HL-60/S4 treated with phorbol 12-myristate 13-acetate at 8.2 ng/mL for 4 days and 3 days (cell line): ENCODE measurements around the gene RPAP2.
"Not testable (repeated sequence)": the region's sequence is repeated elsewhere in the genome, so short reads cannot be mapped to it uniquely, and the experiment has no call there.

Experiments
- in situ Hi-C: fragments of 300-500 bp; cut with MboI; formaldehyde crosslinking; loops from 2 replicates; pipeline ENCODE4 v1.15.0; 2022; ENCODE audit warnings: low sequenced_read_pairs

The RPAP2 gene

DNA sequence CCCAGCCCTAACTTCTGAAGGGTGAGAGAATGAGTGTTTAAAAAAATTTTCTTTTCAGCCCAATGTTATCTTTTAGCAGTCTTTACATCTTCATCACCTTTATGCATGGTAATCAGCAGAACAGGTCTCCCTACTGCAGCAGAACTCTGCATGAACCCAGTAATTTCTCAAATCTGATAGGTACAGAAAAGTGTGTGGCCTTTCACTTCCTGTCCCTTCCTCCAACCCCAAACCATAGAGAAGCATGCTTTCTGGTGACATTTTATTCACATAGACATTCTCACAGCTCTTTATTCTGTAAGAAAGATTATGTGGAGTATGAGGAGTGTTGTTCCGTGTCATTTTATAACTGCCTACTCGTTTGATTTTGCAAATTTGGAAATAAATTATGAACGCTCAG lies 68.6 kb downstream of the RPAP2 start:
- in situ Hi-C loops, result no loop called here

DNA sequence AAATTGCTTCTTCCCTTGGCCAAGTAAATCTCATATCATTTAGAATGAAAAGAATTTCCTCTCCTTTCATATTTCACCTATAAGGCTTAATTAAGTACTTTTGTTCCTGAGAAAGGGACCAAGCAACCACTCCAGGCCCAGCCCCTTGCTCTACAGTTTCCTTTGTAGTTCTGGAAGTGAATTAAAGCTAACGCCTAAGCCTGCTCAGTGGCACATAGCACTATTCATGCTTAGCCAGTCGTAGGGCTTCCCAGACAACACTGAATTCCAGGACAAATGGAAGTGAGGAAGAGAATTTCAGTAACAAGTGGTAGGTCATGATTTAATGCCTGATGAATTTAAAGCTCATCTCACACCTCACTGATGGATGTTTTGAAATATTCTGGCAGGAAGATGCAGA lies 73.3 kb downstream of the RPAP2 start:
- in situ Hi-C loops, result no loop called here

DNA sequence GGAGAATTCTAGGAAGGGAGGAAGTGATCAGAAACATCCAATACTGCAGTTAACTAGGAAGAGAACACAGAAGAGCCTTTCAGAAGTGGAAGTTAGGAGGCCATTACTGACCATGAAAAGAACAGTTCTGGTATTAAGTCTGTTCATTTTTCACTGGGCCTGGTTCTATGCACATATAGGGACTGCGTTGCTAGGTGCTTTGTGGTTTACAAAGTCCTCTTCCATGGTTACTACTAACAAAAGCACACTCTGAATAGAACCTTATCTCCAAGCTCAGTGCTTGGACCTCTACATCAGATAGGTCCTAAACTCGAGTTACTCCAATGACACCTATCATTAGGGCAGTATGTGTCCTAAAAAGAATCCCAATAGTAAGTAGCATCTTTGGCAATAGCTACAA lies 75.4 kb downstream of the RPAP2 start:
- in situ Hi-C loops, result no loop called here

DNA sequence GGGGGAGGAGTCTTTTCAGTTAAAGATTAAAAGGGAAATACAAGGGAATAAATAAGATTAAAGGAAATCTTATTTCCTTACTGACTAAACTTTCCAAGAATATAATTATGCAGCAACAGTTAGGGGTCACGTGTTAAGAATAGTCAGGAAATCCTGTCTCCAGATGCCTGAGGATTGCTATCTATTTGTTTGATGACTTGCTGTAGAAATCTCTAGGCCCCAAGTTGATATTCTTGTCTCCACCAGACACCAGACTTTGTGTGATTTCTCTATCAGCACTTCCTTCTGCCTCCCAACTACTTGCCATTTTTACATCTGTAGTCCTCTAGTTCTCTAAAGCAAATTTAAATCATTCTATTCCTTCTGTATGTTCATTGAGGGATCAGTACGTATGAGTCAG lies 77.5 kb downstream of the RPAP2 start:
- in situ Hi-C loops, result no loop called here

DNA sequence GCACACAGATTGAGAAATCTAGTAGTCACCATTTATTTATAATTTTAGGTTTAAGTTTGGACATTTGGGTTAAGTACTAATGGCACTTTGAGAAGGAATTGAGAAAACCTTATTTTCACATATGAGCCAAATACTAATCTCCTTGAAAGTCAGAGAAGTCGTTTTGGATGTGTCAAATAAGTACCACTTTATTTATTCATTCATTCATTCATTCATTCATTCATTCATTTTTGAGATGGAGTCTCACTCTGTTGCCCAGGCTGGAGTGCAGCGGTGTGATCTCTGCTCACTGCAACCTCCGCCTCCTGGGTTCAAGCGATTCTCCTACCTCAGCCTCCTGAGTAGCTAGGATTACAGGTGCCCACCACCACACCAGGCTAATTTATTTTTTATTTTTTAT lies 79.1 kb downstream of the RPAP2 start:
- in situ Hi-C loops, result not testable (repeated sequence)

DNA sequence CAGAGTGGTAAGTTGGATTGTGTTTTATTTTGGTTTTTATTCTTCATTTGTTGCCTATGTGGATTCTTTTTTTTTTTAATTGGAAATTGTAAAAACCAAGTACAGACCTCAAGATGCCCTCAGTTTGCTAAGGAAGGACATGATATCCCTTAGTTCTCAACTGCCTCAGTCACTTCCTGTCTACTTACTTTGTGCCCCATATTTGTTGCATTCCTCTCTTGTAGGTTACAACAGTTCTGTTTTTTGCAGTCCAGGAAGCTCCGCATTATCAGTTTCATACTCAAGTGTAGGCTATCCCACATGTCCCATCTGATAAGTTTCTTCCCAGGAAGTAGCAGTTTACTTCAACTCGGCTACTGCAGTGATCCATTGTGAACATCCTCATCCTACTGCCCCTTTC lies 82.0 kb downstream of the RPAP2 start:
- in situ Hi-C loops, result no loop called here

DNA sequence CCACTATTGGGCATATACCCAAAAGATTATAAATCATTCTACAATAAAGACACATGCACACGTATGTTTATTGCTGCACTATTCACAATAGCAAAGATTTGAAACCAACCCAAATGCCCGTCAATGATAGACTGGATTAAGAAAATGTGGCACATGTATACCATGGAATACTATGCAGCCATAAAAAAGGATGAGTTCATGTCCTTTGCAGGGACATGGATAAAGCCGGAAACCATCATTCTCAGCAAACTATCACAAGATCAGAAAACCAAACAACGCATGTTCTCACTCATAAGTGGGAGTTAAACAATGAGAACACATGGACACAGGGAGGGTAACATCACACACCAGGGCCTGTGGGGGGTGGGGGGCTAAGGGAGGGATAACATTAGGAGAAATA lies 95.1 kb downstream of the RPAP2 start:
- in situ Hi-C loops, result not testable (repeated sequence)

DNA sequence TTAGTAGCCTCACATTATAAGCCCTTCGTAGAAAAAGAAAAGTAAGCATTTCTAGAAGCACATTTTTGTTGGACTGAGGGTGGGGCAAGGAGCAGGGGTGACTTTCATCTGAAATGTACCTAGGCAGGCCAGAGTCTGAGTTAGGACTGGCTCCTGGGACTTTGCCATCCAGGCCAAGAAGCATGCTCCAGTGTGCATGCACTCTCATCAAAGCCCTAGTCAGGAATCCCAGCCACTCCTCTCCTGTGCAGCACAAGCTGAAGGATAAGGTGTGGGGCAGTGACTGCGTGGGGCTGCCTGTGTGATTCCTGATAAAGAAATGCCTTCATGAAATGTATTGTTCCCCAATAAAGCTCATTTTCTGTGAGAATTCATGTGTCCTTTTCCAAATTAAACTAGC lies 99.7 kb downstream of the RPAP2 start:
- in situ Hi-C loops, result no loop called here

DNA sequence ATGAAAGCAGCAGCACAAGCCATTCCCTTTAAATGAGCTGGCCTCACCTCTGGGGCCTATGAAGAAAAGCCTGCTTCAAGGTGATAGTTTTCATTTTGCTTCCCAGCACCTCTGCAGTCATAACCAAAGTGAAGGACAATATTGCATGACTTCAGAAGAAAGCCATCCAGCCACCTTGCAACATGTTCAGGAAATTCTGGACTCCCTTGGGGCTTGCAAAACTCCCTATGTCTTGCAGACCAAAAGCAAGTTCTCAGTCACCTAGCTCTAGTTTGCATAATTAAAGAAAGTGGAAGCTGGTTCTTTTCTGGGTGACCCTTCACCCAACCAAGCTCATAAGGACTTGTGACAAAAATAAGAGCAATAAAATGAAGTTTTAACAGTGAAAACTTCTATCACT lies 100.2 kb downstream of the RPAP2 start:
- in situ Hi-C loops, result no loop called here

DNA sequence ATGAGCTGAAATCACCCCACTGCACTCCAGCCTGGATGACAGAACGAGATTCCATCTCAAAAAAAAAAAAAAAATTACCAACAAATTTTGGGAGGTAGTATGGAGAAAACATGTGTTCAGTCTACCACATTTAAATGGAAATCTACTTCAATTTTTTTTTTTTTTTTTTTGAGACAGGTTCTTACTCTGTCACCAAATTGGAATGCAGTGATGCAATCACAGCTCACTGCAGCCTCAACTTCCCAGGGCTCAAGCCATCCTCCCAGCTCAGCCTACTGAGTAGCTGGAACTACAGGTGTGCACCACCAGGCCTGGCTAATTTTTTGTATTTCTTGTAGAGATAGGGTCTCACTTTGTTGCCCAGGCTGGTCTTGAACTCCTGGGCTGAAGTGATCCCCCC lies 105.8 kb downstream of the RPAP2 start:
- in situ Hi-C loops, result no loop called here

DNA sequence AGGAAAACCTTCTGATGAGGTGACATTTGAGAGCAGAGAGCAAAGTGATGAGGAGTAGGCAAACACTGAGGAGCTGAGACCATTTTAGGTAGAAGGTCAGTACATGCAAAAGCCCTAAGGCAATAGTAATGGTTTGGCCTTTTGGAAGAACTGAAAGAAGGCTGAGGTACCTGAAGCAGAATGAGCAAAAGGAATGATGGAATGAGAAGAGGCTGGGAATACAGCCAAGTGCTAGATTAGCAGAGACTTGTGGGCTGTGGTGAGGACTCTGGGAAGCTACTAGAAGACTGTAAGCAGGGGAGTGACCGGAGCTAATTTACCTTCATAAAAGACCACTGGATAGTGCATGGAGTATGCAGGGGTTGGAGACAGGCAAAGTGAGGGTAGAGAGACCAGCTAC lies 110.0 kb downstream of the RPAP2 start:
- in situ Hi-C loops, result no loop called here

DNA sequence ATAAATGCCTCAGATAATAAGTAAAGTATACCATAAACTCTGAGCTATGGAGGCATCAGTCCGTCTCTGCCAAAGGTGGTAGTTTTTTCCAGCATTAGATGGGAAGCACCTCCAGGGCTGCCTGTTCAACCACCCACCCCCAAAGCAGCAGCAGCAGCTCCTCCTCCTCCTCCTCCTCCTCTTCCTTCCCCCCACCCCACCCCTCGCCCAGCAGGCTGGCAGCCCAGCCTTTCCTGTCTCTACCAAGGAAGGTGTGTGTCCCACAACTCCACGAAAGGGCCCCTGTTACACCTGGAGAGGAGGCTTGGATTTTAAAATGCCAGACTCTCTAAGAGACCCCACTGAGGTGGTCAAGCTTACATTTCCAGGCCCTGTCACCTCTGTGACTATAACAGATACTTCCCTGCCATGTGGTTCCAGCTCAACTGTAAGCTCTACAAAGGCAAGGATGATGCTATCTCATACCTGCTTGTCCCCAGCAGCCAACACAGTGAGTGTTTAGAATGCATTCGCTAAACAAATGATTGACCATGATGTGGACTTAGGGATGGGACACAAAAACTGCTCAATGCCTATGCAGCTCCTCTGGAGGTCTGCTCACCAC lies 111.2 kb downstream of the RPAP2 start:
- in situ Hi-C loops, result no loop called here

DNA sequence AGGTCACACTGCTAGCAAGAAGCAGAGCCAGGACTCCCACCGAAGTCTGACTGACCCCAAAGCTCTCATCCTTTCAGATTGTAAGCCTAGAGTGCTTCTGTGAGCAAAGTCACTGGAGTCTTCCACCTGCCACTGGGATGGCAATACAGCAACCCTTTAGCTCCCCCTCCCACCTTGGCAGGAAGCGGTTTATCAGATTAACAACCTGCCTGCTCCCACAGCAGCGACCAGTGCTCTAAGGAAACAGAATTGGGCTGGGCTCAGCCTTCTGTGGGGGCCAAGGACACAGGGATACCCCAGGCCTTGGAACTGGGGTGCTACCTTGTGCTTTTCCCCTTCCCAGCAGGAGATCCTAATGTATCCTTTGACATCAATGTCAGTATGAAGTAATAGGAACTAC lies 111.8 kb downstream of the RPAP2 start:
- in situ Hi-C loops, result no loop called here

DNA sequence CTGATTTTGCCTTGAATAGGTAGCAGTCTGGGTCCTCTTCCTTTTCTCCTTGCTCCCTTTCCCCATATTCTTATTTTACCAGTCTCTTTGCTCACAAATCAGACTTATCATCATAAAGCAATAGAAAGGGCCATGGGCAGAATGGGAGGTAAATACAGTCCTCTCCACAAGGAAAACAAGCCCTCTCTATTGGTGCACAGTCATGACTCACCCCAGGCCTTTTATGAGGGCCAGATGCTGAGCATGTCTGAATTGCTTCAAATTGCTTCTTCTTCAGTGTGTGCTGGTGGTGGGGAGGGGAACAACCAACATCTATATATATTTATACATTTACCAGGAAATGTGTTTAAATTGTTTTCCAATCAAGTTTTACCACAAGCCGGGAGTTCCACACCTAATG lies 112.7 kb downstream of the RPAP2 start:
- in situ Hi-C loops, result no loop called here

DNA sequence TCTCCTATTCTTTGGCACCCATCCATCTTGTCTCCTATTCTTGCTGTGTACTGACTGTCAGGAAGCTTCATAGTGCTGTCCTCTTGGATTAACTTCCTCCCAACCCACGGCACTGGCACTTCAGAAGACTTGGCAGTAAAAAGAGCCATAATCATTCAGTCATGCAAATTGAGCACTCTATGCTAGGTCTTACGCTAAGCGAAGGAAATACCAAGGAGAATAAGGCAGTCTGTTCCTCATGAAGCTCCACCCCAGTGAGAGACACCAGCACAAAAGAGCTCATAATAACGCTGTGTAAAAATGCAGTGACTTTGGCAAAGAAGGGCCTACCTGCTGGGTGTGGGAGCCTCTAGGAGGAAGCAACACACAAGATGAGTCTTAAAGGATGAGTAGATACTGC lies 120.8 kb downstream of the RPAP2 start:
- in situ Hi-C loops, result no loop called here

DNA sequence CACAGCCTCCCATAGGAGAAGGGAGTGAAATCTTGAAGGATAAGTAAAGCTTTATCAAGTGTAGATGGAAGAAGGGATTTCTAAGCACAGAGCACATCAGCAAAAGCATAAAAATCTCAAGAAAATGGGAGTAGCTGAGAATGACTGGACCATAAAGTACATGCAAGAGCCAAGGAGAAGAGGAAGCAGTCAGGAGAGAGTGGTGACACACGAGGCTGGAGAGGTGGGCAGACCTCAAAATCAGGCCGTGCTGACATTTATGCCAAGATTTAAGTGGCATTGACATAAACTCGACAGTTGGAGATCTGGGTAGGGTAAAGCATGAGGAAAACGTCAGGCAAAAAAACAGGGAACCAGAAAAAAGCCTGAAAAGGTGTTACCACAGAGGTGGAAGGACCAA lies 125.5 kb downstream of the RPAP2 start:
- in situ Hi-C loops, result no loop called here

DNA sequence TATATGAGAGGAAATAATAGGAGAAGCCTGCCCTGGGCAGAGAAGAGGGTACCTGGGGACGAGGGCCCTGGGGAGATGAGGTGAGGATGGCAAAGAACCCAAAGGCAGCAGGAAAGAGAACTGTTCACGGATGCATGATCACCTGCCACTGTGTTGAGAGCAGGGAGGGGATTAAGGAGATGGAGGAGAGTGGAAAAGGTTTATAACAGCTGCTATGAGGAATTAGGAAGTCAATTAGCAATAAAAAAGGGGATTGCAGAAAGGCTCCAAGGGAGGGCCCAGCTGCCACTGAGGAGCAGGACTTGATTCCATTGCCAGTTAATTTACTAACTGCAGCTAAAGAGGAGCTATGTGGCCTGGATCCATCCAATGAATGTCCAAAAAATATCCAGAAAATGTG lies 126.8 kb downstream of the RPAP2 start:
- in situ Hi-C loops, result no loop called here

DNA sequence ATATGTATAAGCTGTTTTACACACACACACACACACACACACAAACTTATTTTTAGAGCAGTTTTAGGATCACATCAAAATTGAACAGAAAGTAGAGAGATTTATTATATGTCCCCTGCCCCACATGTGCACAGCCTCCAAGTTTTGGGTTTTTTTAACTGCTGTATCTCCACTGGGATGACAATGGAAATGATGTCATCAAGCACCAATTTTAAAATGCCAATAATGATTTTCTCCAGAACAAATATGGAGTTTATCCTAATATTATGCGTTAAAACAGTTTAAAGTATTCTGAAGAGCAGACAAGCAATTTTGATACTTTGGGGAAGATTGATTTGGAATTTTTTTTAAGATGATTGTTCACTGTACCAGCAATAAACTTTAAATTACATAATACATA lies 131.2 kb downstream of the RPAP2 start:
- in situ Hi-C loops, result no loop called here

DNA sequence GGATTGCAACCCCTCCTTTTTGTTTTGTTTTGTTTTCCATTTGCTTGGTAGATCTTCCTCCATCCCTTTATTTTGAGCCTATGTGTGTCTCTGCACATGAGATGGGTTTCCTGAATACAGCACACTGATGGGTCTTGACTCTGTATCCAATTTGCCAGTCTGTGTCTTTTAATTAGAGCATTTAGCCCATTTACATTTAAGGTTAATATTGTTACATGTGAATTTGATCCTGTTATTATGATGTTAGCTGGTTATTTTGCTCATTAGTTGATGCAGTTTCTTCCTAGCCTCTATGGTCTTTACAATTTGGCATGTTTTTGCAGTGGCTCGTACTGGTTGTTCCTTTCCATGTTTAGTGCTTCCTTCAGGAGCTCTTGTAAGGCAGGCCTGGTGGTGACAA lies 135.7 kb downstream of the RPAP2 start:
- in situ Hi-C loops, result not testable (repeated sequence)

DNA sequence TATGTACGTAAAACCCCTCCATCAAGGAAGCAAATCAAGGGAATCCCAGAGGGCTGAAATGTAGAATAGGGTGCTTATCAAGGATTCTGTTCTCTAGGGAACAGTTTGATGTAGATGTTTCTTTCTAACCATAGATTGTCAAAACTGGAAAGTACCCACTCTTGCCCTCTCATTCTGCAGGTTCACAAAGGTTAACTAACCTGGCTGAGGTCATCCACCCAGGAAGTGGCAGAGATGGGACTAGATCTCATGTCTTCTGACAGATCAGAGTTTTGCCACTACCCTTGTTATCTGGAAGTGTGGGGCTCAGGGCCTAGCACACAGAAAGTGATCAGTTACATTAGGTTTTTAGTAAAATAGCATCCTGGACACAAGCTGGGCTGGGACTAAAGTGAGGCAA lies 140.4 kb downstream of the RPAP2 start:
- in situ Hi-C loops, result no loop called here

DNA sequence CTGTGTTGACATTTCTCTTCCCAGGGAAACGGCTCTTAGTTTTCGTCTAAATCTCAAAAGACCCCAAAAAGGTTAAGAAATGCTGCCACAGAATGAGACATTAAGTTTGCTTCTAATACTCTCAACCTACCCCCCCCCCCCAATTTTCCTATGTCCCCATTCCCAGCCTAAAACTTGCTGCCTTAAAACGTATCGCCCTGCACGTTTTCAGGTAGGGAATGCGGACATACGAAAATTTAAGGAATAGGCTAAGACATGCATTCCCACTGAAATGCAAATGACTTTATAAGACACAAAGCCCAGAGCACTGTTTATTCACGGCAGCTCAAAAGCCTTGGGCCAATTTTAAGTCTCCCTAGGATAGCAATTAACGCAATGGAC lies 142.4 kb downstream of the RPAP2 start:
- in situ Hi-C loops, result no loop called here

DNA sequence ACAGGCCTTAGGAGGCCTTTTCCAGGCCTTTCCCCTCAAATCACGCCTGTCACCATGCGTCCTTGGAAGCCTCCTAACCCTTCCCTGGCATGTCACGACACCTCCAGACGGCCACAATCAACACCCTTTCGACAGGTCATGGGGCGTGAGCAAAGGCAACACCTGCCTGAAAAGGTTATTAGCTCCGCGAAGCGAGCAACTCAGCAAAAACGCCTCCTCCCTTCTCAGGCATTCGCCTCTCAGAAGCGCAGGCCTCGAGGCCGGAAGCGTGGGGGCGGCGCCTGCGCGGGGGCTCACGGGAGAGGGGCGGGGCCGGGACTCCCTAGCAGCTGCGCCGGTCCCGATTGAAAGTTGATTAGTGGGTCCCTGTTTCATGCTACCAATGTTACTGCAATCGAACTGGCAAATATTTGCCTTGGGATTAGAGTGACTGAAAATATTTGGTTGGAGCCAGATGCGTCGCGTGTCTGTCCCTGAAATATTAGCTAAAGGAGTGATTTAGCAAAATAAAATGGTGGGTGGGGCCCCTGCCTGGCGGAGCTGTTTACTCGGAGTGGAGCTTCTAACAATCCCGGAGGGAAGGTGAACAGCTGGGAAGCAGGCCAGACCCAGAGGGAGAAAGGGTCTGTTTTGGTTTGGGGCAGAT lies 143.0 kb downstream of the RPAP2 start:
- in situ Hi-C loops, result no loop called here

DNA sequence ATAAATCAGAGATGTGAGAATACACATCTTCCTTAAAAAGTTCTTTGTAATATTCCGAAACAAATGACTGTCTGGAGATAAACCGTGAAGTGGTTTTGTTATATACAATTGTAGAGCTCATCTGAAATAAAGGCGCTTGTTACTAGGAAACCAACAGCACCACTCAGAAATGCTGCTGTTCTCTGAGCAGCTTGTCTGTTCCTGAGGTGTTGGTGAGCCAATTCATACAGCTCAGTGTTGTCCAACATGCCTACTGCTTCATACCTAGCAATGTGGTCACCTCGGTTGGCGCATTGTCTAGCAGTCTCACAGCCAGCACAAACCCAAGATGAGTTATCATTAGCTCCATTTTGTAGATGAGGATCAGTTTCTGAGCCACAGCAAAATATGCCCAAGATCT lies 143.5 kb downstream of the RPAP2 start:
- in situ Hi-C loops, result no loop called here
